Left colon (tissue), 2 donors: Measurements from ENCODE around the gene STXBP1. TPM values are rescaled to one million over a fixed set of nuclear protein-coding genes. Genes with fewer than 3 reads are reported as not detected.

Source experiments
- ATAC-seq: fragments of 200-7000 bp; cut with Tn5 transposase; one replicate; pipeline ENCODE4 v1.9.1; 2020; ENCODE audit warnings: mild to moderate bottlenecking, moderate library complexity
- DNase-seq, 2 donors: peaks; one replicate each; pipeline ENCODE4 v3.0.0-alpha.2; 2020
- intact Hi-C, 2 donors: fragments of 100-400 bp; cut with DNase I in 1 of 2; cut with micrococcal nuclease in 1 of 2; formaldehyde crosslinking; loops; one replicate each; pipeline versions ENCODE4 v1.11.2 to v1.14.0; 2022; cut with DNase I, micrococcal nuclease
- total RNA-seq, 2 donors: library from RNA; stranded (reverse); fragmentation: NEBNext Ultra II Directional; extraction: Animal tissue kit (Norgen Biotek cat#: 25700); gene quantifications; one replicate each; pipeline ENCODE4 v1.2.1, GENCODE V29; 2021
- donor health status: DM: no; HTN: no; CAD: no.
- donor health status: DM: yes; HTN: yes; CAD: no.

Gene STXBP1
- total RNA-seq, 2 donors from 2014 or later, result 9.0 to 15.0 TPM

- intact Hi-C loops, result loop anchor here in 1 of 2 donors (5.0 to 10.0 kb wide), 3 partner anchors 43 to 235 kb away; no protein-coding TSS in a partner anchor
- DNase-seq, result no peak
- no peak for ATAC-seq
Observed at GRCh38 chr9:127739614-127740330, 127.7 kb downstream of the STXBP1 start.

- intact Hi-C loops, result no loop called here
- ATAC-seq (peak; percentile 58), DNase-seq (peak; percentile 65 to 70)
Observed at GRCh38 chr9:127741831-127742434, 129.9 kb downstream of the STXBP1 start.

Other genes starting within 250 kb of the STXBP1 start
- gene SLC2A8, start 215.1 kb upstream of the STXBP1 start, total RNA-seq, result 10 to 100 TPM; 18.1 to 28.6 TPM
- gene ZNF79, start 187.9 kb upstream of the STXBP1 start, total RNA-seq, result 1 to 10 TPM; 5.5 to 6.8 TPM
- 100 to 1,000 TPM; 837 to 857 TPM for gene RPL12, start 160.9 kb upstream of the STXBP1 start, total RNA-seq
- gene LRSAM1, start 160.8 kb upstream of the STXBP1 start, total RNA-seq, result 10 to 100 TPM; 13.9 to 20.6 TPM
- gene CFAP157, start 94.7 kb downstream of the STXBP1 start, total RNA-seq, result under 1 TPM in 1 of 2 donors, not detected in 1; 0.14 TPM
- 1 to 10 TPM; 5.5 to 8.3 TPM for gene PTRH1, start 103.4 kb downstream of the STXBP1 start, total RNA-seq
- gene TTC16, start 103.8 kb downstream of the STXBP1 start, total RNA-seq, result under 1 TPM in 1 of 2 donors, not detected in 1; 0.08 TPM
- gene TOR2A, start 123.0 kb downstream of the STXBP1 start, total RNA-seq, result 10 to 100 TPM; 32.0 to 32.7 TPM
- 1 to 10 TPM; 2.8 to 3.1 TPM for gene SH2D3C, start 166.4 kb downstream of the STXBP1 start, total RNA-seq
- gene CDK9, start 173.8 kb downstream of the STXBP1 start, total RNA-seq, result 10 to 100 TPM; 70.4 to 87.4 TPM
- 10 to 100 TPM; 31.4 to 47.0 TPM for gene FPGS, start 190.6 kb downstream of the STXBP1 start, total RNA-seq
- 10 to 100 TPM; 15.1 to 26.5 TPM for gene ENG, start 242.4 kb downstream of the STXBP1 start, total RNA-seq